HG03439 (cell line): Measurements from ENCODE around the gene FGF22.

Experiments used
- ATAC-seq: cut with Tn5 transposase; IDR thresholded peaks from one replicate; pipeline ENCODE4 v1.9.1; 2021; ENCODE audit warnings: mild to moderate bottlenecking, moderate library complexity; ENCODE audit not compliant: unreplicated experiment

The FGF22 gene

GRCh38 chr19:642767-643727 is 3.4 kb downstream of the FGF22 start:
- ATAC-seq, result no peak

DNA sequence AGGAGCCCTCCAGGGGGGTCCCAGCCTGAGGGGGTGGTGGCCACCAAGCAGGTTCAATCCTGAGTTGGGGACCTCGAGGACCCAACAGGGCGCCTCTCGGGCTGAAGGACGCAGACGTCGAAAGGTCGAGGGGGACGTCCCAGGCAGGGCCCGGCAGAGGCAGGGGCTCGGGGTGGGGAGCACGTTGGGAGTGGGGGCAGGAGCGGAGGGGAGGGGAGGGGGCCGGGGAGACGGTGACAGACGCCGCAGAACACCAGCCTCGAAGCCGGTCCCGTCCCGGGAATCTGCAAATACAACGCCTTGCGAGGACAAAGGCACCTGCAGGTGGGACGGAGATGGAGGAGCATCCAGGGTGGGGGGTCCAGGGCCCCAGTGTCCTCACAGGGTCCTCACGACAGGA is 4.1 kb downstream of the FGF22 start:
- no peak for ATAC-seq

GRCh38 chr19:644363-644762 is 4.7 kb downstream of the FGF22 start:
- ATAC-seq, result no peak

- ATAC-seq, result no peak
Observed at GRCh38 chr19:644789-645188, 5.1 kb downstream of the FGF22 start.

DNA sequence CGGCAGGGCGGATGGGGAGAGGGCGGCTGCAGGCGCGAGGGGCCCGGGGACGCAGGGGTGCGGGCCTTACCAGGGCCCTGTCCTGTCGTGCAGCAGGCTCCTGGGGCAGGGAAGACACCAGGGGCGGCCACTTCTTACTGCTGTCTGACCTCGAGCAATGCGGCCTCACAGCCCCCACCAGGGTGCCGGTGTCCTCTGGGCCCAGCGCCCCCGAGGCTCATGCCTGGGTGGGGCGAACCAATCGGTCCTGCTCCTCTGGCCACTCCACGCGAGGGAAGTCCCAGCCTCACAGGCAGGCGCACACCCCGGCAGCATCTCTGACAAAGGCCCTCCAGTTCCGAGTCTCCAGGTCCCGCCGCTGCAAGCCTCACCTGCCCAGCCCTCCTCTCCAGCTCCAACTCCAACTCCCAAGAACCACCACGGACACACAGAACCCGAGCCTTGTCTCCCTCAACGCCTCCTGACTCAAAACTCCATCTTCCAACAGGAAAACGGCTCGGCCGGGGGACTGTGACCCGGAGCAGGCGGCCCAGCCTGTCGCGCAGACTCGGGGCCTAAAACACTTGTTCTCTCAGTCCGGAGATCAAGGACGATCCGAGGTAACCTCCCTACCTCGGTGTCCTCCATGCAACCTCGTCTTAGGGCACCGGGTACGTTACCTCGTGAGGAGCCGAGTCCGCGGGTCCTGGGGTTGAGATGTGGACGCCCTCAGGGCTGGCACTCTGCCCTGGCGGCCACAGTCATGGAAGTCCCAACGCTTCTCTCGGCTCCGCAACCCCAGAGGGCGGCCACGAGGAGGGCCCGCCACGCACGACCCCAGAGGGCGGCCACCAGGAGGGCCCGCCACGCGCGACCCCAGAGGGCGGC is 6.5 kb downstream of the FGF22 start:
- ATAC-seq, result no peak

GRCh38 chr19:646779-647565 is 7.3 kb downstream of the FGF22 start:
- no peak for ATAC-seq

- ATAC-seq, result no peak
Observed at GRCh38 chr19:647566-648284, 8.0 kb downstream of the FGF22 start.

GRCh38 chr19:648305-648704 is 8.6 kb downstream of the FGF22 start:
- ATAC-seq, result no peak

- no peak for ATAC-seq
Observed at GRCh38 chr19:648904-649801, 9.5 kb downstream of the FGF22 start.

DNA sequence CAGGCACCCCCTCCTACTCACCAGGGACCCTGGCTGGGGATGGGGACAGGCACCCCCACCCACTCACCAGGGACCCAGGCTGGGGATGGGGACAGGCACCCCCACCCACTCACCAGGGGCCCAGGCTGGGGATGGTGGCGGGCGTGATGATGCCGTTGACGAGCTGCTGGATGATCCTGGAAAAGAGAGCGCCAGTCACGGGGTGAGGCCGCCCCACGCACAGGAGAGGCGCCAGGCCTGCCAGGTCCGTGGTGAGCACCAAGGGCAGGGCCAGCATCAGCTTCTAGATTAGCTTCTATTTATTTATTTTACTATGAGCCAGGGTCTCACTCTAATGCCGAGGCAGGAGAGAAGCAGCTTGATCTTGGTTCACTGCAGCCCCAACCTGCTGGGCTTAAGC is 10.4 kb downstream of the FGF22 start:
- ATAC-seq, result no peak

- ATAC-seq, result no peak
Observed at GRCh38 chr19:651114-651818, 11.6 kb downstream of the FGF22 start.

DNA sequence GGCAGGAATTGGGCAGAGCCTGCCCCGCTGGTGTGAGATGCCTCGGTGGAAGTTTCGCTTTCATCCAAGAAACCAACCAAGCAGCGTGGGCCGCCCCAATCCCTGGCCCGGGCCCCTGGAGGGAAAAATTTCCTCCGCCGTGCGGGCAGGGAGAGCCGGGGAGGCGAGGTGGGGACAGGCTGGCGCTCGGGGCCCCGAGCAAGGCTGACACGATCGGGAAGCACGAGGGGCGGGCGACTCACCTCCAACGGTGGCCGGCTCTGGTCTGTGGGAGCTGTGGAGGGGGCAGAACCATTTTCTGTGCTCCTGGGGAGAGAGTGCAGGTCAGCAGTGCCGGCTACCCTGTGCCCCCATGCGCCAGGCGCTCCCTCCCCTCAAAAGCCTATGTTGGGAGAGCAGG is 12.3 kb downstream of the FGF22 start:
- ATAC-seq, result no peak

- ATAC-seq, result no peak
Observed at GRCh38 chr19:652467-653389, 13.0 kb downstream of the FGF22 start.

- ATAC-seq, result no peak
Observed at GRCh38 chr19:653425-653824, 13.7 kb downstream of the FGF22 start.

DNA sequence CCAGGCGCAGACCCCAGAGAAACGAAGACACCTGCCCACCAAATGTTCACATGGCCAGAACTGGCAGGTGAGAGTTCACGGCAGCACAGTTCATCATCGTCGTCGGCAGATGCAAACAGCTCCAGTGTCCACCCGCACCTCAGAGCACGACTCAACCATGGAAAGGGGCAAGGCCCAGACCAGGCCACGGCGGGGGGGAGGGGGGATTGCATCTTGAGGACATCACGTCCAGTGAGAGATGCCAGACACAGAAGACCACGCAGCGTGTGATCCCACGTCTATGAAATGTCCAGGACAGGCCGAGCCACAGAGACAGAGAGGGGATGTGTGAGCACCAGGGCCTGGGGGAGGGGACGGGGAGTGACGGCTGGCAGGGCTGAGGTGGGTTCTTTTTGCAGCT is 16.0 kb downstream of the FGF22 start:
- no peak for ATAC-seq

GRCh38 chr19:656751-657559 is 17.3 kb downstream of the FGF22 start:
- ATAC-seq, result no peak

DNA sequence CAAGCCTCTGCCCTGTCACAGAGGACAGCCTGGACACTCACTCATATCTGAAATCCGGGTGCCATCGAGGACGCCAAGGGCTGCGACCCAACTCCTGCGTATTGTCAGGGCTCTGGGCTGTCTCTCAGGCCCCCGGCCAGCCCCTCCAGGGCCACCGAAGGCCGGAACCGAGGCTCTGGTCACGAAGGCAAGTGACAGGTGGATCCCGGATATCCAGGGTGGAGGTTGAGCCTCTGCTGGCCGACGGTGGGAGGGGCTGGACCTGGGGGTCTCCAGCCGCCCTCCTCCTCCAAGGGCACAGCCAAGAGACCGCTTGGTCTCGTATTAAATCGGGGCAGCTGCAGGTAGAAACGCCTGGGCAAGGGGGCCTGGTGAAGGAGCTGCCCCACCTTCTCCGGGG is 17.9 kb downstream of the FGF22 start:
- no peak for ATAC-seq
